Stimulated activated CD4-positive, alpha-beta T cell treated with anti-CD3 and anti-CD28 coated beads, Interleukin-1b, Interleukin-23, amount 100 ng/mL, for 4 hours (primary cell): Measurements from ENCODE around the gene CLEC2D.
"Not testable (repeated sequence)": the region's sequence is repeated elsewhere in the genome, so short reads cannot be mapped to it uniquely, and the experiment has no call there.

Experiments
- DNase-seq, 2 donors: peaks; one replicate each; pipeline ENCODE4 v3.0.0-alpha.2; 2020; ENCODE audit warnings: low read depth in 2 of 2

Gene CLEC2D

DNA sequence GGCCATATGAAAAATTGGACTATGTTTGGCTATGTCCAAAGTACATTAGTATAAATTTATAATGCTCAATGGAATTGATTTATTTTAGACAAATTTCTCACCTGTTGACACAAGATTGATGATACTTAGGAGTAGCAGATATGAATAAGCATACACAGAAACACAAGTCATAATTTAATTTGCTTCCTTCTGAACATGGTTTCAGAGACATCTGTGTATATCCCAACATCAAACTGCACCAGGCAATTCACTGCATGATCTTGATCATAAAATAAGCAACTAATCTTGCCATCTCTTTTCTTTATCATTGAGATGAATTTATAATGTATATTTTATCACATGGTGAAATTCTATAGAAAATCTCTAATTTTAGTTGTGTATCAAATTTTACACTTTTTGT is 59.6 kb downstream of the CLEC2D start:
- DNase-seq, result no peak

DNA sequence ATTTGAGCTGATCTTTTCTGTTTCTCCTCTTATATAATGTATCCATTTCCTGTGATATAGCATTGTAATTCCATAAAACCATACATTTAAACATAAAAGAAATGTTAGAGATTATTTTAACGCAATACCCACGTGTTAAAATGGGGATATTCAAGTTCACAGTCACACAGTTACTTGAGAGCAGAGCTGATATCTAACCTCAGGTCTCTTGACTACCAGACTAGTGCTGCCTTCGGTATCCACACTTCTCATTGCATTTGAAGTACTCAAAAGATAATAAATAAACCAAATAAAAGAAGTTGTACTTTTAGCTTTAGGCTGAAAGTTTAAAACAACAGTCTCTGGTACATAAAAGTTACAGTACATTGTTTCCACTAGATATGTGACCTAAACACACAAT is 60.5 kb downstream of the CLEC2D start:
- DNase-seq, result no peak

DNA sequence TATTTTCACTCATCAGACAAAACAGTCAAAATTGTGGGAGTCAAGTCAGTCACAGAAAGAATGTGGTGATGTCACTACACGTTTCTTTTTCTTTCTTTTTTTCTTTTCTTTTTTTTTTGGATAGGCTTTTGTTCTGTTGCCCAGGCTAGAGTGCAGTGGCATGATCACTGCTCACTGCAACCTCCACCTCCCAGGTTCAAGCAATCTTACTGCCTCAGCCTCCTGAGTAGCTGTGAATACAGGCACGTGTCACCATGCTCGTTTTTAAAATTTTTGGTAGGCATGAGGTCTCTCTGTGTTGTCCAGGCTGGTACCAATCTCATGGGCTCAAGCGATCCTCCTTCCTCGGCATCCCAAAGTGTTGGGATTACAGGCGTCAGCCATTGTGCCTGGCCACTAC is 61.1 kb downstream of the CLEC2D start:
- no peak for DNase-seq

DNA sequence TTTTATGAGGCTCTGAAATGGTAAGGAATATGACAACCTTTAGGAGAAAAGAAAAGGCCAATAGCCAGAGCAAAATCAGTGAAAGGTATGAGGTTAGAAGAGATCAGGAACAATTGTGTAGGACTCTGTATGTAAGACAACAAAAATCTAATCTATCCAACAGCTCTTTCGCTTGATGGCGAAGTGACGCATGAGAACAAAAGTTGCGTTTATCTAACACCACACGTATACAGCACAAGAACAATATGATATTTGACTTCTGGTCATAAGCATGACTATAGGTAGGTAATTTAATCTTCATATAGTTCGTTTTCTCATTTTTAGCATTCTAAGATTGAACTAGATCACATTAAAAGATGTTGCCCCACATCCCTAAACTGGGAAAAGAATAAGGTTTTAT is 61.9 kb downstream of the CLEC2D start:
- DNase-seq, result no peak

DNA sequence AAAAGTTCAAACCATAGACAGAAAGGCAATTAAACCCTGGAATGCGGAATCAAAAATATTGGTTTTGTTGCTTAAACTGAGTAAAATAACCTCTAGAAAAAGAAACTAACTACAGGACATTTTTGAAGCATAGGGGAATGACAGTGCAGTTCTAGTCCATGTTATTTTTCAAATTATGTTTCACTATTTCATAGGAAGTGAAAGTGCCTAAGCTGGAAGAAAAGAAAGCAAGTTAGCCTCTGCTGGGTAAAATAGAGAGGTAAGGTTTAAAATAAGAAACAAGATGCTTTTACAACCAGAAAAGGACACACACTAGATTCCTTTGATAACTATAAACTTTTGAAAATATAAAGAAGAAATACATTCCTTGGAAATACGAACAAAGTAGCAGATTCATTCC is 62.3 kb downstream of the CLEC2D start:
- DNase-seq, result no peak

DNA sequence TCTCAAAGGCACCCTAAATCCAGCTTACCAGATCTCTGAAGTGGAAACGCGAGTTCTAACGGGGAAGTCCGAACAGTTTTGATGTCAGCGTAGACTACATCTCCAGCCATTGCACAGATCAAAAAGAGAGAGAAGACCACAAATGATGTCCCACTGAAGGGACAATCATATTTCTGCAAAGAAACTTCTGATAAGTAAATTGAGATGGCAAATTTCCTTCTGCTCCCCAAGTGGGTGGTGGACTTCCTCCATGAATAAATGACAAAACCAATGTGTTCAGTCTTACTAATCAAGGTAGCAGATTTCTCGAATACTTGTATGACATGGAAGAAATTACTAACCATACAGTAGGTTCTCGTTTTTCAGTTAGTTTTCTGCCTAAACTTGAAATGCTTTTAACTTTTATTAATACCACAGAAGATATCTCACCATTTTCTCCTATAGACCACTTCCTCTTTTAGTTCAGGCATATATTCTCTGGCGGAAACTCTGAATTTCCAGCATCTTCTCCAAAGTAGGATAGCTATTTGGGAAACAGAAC is 63.5 kb downstream of the CLEC2D start, which contains the start of gene CLECL1:
Gene CLECL1, minus strand, starts transcription at position 177 of the 541 bp plus-strand sequence.
- no peak for DNase-seq

DNA sequence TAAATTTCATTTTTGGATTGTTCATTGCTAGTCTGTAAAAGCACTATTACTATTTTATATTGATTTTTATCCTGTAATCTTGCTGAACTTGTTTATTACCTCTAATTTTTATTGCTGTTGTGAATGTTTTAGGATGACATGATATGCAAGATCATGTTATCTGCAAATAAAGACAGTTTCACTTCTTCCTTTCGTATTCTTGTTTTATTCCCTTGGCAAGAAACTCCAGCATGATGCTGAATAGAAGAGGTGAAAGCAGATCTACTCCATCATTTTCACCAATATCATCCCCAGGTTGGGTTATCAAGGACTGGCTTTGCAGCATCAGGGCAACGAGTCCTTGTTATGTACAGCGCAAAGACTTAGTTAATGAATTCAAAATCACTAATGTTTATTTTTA is 66.1 kb downstream of the CLEC2D start:
- DNase-seq, result no peak

DNA sequence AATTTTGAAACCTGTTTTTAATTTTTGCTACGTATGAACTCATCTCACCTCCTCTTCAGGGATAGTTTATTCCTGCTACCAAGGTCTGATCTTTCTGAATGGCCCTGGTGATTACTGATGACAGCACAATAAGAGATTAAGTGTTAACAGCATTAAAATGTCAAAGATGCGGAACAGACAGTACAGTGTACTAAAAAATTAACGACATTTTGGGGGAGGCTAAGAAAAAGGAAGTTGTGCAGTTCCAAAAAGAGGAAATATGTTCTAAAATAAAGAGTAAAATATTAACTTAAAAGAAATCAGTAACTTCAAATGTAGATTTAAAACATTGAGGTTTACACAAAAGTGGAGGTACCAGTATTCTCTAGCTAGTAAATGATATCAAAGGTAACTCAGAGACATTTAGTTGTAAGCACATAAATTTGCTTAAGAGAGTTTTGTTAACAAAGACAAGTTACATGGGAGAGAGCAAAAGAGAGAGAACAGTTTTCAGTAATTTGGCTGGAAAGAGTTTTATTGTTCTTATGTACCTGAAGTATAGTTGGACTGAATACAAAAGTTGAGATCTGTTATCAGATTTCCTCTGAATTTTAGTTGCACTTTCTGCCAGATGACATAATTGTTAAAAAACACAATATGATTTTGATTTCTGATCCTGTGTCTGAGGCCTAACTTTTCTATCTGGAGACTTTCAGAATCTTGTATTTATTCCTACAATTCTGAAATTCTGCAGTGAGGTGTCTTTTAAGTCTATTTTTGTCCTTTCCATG is 67.6 kb downstream of the CLEC2D start:
- no peak for DNase-seq

DNA sequence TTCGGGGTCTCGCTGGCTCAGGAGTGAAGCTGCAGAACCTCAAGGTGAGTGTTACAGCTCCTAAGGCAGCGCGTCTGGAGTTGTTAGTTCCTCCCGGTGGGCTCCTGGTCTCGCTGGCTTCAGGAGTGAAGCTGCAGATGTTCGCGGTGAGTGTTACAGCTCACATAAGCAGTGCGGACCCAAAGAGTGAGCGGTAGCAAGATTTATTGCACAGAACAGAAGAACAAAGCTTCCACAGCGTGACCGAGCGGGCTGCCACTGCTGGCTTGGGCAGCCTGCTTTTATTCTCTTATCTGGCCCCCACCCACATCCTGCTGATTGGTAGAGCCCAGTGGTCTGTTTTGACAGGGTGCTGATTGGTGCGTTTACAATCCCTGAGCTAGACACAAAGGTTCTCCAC is 69.4 kb downstream of the CLEC2D start:
- DNase-seq, result not testable (repeated sequence)

DNA sequence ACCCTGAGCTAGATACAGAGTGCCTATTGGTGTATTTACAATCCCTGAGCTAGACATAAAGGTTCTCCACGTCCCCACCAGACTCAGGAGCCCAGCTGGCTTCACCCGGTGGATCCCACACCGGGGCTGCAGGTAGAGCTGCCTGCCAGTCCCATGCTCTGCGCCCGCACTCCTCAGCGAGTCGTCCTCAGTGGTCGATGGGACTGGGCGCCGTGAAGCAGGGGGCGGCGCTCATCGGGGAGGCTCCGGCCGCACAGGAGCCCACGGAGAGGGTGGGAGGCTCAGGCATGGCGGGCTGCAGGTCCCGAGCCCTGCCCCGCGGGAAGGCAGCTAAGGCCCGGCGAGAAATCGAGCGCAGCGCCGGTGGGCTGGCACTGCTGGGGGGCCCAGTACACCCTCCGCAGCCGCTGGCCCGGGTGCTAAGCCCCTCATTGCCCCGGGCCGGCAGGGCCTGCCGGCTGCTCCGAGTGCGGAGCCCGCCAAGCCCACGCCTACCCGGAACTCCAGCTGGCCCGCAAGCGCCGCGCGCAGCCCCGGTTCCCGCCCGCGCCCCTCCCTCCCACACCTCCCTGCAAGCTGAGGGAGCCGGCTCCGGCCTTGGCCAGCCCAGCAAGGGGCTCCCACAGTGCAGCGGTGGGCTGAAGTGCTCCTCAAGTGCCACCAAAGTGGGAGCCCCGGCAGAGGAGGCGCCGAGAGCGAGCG is 70.0 kb downstream of the CLEC2D start:
- DNase-seq, result not testable (repeated sequence)

DNA sequence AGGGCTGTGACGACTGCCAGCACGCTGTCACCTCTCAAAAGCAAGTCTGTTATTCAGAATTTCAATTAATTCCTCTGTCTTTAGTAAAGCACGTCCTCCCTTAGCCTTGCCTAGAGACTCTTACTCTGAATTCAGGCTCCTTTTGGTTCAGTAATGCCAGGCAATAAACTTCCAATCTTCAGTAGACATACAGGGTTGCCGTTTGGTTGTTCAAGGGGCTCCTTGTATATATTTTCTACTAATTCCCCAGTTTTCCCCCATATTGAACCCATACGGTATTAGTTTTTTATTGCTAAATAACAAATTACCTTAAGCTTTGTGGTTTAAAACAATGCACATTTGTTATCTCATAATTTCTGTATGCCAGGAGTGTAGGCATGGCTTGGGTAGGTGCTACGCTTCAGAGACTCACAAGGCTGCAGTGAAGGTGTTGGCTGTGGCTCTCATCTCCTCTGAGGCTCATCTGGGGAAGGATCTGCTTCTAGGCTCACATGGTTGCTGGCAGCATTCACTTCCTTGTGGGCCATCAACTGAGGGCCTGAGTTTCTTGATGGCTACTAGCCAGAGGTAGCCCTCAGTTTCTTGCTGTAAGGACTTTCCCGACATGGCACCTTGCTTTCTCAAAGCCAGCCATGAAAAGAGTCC is 70.7 kb downstream of the CLEC2D start:
- no peak for DNase-seq

DNA sequence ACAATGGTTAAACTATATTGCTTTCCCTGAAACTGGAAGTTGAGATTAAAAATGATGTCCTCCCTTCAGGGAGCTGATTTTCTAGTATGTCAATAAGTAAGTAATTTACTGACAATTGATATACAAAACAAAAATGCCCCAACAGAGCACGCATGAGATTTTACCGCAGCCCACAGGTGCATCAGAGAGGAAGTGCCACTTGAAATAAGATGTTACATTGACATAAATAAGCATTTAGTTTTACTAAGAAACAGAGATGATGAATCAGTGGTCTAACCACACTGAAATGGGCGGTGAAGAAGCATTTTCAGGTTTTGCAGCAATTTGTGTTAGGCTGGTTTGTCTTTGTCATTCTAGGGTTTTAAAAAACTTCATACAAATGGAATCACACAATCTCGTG is 72.2 kb downstream of the CLEC2D start:
- DNase-seq, result no peak

DNA sequence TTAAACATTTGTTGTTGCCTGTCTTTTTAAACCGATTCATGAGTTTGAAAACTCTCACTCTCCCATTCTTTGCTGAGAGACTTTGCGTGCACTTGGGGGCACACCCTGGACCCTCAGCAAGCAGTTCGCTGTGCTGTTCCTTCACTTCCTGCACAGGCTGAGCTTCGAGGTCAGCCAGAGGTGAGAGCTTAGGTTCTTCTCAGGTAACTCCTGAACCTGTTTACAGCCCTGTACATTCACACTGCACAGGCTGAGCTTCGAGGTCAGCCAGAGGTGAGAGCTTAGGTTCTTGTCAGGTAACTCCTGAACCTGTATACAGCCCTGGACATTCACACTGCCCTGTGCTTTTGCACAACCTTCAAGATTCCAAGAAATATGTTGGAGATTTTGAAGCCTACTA is 73.1 kb downstream of the CLEC2D start:
- DNase-seq, result no peak

DNA sequence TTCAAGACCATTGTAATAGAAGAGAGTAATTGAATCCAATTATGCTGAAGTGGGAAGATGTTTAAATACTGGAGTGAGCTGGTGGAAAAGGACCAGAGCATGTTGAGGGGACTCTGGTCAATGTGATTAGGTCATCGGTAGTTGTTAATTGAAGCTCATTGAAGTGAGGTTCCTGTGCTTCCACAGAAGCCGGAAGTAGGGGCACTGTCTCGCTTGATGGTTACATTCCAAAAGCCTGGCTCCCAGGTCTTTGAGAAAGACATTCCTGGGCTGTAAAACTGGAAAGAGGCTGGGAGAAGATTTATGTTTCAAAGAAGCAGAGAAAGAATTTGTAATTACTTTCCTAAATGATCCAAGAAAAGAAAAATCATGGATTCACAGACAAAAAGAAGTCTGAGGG is 75.7 kb downstream of the CLEC2D start:
- no peak for DNase-seq
